Measurements from ENCODE around the gene ARHGAP33.

GRCh38 chr19:35813043-35813890, 37.9 kb downstream of the ARHGAP33 start:
- TF ChIP-seq CTCF (conservative IDR thresholded peaks at IDR 0.05 in 1 of 2, IDR thresholded peaks at IDR 0.05 in 1 of 2; ENCODE audit: extremely low read depth in 1 of 2, insufficient read depth in 1 of 2, low read depth in 1 of 2, low read length in 2 of 2) (no peak), EZH2 (IDR thresholded peaks at IDR 0.05; ENCODE audit: borderline replicate concordance, low read length) (no peak)
